ENCODE measurements around the gene GLB1L. TPM values are rescaled to one million over a fixed set of nuclear protein-coding genes. Genes with fewer than 3 reads are reported as not detected.
"Not testable (repeated sequence)": the region's sequence is repeated elsewhere in the genome, so short reads cannot be mapped to it uniquely, and the experiment has no call there.

GLB1L gene
- total and polyA plus RNA-seq, 8 donors, result 9.9 to 17.9 (median 16.1) TPM

DNA sequence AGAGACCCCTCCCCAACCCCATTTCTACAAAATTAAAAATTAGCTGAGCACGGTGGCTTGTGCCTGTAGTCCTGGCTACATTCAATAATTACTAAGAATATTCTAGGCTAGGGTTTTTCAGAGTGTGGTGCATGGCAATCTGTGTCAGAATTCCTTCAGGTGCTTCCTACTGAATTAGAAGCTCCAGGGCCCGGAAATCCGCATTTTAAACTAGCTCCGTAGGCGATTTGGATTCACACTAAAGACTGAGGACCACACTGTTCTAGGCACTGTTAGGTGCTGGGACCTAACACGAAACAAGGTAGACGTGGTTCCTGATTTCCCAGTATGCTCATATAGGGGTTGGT, 39.3 kb downstream of the GLB1L start:
- Histone ChIP-seq H3K4me3 (peak overlapping the region; percentile 50 to 61), H3K36me3 (peaks cover 0 to 34% of the 10 kb centered on the region in 2 donors), H3K4me1 (peaks cover 14 to 35% of the 10 kb centered on the region in 2 donors), H3K27me3 (no peaks in the 10 kb centered on the region), H3K9me3 (peaks cover 0 to 4% of the 10 kb centered on the region in 2 donors), H3K27ac (peak overlapping the region; percentile 94 to 95)
- no peak for ATAC-seq
- TF ChIP-seq, protein P1, sequence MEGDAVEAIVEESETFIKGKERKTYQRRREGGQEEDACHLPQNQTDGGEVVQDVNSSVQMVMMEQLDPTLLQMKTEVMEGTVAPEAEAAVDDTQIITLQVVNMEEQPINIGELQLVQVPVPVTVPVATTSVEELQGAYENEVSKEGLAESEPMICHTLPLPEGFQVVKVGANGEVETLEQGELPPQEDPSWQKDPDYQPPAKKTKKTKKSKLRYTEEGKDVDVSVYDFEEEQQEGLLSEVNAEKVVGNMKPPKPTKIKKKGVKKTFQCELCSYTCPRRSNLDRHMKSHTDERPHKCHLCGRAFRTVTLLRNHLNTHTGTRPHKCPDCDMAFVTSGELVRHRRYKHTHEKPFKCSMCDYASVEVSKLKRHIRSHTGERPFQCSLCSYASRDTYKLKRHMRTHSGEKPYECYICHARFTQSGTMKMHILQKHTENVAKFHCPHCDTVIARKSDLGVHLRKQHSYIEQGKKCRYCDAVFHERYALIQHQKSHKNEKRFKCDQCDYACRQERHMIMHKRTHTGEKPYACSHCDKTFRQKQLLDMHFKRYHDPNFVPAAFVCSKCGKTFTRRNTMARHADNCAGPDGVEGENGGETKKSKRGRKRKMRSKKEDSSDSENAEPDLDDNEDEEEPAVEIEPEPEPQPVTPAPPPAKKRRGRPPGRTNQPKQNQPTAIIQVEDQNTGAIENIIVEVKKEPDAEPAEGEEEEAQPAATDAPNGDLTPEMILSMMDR (IDR thresholded peaks at IDR 0.05), result no peak
- no peak for DNase-seq
- intact Hi-C loops (cut with DNase I), result no loop called here

DNA sequence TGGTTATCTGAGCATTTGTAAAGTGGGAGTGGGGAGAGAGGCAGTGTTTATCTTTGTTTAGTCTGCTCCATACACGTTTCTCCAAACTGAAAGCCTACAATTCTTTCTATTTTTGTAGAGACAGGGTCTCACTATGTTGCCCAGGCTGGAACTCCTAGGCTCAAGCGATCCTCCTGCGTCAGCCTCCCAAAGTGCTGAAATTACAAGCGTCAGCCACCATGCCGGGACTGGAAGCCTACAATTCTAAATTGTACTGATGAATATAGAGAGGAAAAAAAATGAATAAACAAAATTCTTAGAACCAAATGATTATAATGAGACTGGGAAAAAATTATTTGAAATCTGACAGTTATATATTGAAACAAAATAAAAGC, 40.1 kb downstream of the GLB1L start:
- intact Hi-C loops (cut with DNase I), result no loop called here
- Histone ChIP-seq H3K27ac (no peak overlapping the region), H3K4me1 (peaks cover 14 to 34% of the 10 kb centered on the region in 2 donors), H3K27me3 (no peaks in the 10 kb centered on the region), H3K9me3 (peaks cover 0 to 4% of the 10 kb centered on the region in 2 donors), H3K4me3 (no peak overlapping the region), H3K36me3 (peaks cover 0 to 26% of the 10 kb centered on the region in 2 donors)
- ATAC-seq, result no peak
- TF ChIP-seq, protein P1 (IDR thresholded peaks at IDR 0.05), result no peak
- no peak for DNase-seq

DNA sequence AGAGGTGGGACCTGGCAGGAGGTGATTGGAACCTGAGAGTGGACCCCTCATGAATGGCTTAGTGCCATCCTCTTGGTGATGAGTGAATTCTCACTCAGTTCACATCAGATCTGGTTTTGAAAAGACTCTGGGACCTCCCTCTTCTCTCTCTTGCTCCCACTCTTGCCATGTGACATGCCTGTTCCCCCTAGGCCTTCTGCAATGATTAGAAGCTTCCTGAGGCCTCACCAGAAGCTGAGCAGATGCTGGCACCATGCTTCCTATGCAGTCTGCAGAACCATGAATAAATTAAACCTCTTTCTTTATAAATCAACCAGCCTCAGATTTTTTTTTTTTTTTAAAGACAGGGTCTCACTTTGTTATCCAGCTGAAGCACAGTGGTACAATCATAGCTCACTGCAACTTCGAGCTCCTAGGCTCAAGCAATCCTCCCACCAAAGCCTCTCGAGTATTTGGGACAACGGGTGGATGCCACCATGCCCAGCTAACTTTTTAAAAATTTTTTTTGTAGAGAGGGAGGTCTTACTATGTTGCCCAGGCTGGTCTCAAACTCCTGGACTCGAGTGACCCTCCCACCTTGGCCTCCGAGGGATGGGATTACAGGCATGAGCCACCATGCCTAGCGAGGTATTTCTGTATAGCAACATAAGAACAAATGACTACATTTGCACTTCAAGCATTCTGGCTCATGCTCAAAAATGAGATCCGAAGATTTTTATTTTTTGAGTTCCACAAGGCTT, 40.6 kb downstream of the GLB1L start:
- TF ChIP-seq, protein P1 (IDR thresholded peaks at IDR 0.05), result no peak
- Histone ChIP-seq H3K36me3 (peaks cover 0 to 21% of the 10 kb centered on the region in 2 donors), H3K27me3 (peaks cover 0 to 3% of the 10 kb centered on the region in 2 donors), H3K27ac (no peak overlapping the region), H3K4me1 (peaks cover 14 to 29% of the 10 kb centered on the region in 2 donors), H3K9me3 (peaks cover 0 to 4% of the 10 kb centered on the region in 2 donors), H3K4me3 (no peak overlapping the region)
- DNase-seq (no peak), ATAC-seq (no peak)
- intact Hi-C loops (cut with DNase I), result no loop called here

DNA sequence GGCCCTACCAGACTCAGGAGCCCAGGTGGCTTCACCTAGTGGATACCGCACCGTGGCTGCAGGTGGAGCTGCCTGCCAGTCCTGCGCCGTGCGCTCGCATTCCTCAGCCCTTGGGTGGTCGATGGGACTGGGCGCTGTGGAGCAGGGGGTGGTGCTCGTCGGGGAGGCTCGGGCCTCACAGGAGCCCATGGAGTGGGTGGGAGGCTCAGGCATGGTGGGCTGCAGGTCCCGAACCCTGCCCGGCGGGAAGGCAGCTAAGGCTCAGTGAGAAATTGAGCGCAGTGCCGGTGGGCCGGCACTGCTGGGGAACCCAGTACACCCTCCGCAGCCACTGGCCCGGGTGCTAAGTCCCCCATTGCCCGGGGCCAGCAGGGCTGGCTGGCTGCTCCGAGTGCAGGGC, 43.9 kb downstream of the GLB1L start:
- H3K4me1 ChIP-seq; DNase-seq; H3K36me3 ChIP-seq; H3K4me3 ChIP-seq; H3K9me3 ChIP-seq; intact Hi-C loops (cut with DNase I); ATAC-seq; H3K27ac ChIP-seq: not testable (repeated sequence)
- H3K27me3 ChIP-seq, result peaks cover 0 to 27% of the 10 kb centered on the region in 2 donors

DNA sequence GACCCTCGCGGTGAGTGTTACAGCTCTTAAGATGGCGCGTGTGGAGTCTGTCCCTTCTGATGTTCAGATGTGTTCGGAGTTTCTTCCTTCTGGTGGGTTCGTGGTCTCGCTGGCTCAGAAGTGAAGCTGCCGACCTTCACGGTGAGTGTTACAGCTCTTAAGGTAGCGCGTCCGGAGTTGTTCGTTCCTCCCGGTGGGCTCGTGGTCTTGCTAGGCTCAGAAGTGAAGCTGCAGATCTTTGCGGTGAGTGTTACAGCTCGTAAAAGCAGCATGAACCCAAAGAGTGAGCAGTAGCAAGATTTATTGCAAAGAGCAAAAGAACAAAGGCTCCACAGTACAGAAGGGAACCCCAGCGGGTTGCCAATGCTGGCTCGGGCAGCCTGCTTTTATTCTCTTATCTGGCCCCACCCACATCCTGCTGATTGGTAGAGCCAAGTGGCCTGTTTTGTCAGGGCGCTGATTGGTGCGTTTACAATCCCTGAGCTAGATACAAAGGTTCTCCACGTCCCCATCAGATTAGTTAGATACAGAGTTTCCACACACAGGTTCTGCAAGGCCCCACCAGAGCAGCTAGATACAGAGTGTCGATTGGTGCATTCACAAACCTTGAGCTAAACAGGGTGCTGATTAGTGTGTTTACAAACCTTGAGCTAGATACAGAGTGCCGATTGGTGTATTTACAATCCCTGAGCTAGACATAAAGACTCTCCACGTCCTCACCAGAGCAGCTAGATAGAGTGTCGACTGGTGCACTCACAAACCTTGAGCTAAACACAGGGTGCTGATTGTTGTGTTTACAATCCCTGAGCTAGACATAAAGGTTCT, 44.5 kb downstream of the GLB1L start:
- ATAC-seq; intact Hi-C loops (cut with DNase I); H3K27ac ChIP-seq; DNase-seq; H3K36me3 ChIP-seq; H3K9me3 ChIP-seq; H3K4me3 ChIP-seq; H3K4me1 ChIP-seq: not testable (repeated sequence)
- H3K27me3 ChIP-seq, result peaks cover 0 to 27% of the 10 kb centered on the region in 2 donors
